Inflammatory macrophage (primary cell): ENCODE data around the gene SLC5A9.
"Not testable (repeated sequence)": the region's sequence is repeated elsewhere in the genome, so short reads cannot be mapped to it uniquely, and the experiment has no call there.

Experiments
- DNase-seq, 2 donors: peaks; one replicate each; pipeline ENCODE4 v3.0.0-alpha.2; 2020 to 2022

The SLC5A9 gene

GRCh38 chr1:48245106-48245505 lies 22.6 kb downstream of the SLC5A9 start:
- peak; percentile 82 to 87 for DNase-seq

- DNase-seq: peak; percentile 17 to 43
Measured at GRCh38 chr1:48246727-48247126, 24.2 kb downstream of the SLC5A9 start.

GRCh38 chr1:48248356-48248755 lies 25.8 kb downstream of the SLC5A9 start:
- DNase-seq: no peak

GRCh38 chr1:48249868-48250267 lies 27.4 kb downstream of the SLC5A9 start:
- DNase-seq: no peak

GRCh38 chr1:48250572-48250971 lies 28.1 kb downstream of the SLC5A9 start:
- DNase-seq: no peak

GRCh38 chr1:48251323-48251722 lies 28.8 kb downstream of the SLC5A9 start:
- DNase-seq: no peak

GRCh38 chr1:48251821-48252220 lies 29.3 kb downstream of the SLC5A9 start:
- DNase-seq: no peak

- DNase-seq: no peak
Measured at GRCh38 chr1:48254254-48254653, 31.7 kb downstream of the SLC5A9 start.

GRCh38 chr1:48258106-48258505 lies 35.6 kb downstream of the SLC5A9 start:
- no peak for DNase-seq

GRCh38 chr1:48261881-48262400 lies 39.4 kb downstream of the SLC5A9 start:
- no peak for DNase-seq

- no peak for DNase-seq
Measured at GRCh38 chr1:48263041-48263440, 40.5 kb downstream of the SLC5A9 start.

GRCh38 chr1:48266576-48266975 lies 44.1 kb downstream of the SLC5A9 start:
- no peak for DNase-seq

GRCh38 chr1:48277437-48277836 lies 54.9 kb downstream of the SLC5A9 start:
- DNase-seq: not testable (repeated sequence)

GRCh38 chr1:48282329-48282728 lies 59.8 kb downstream of the SLC5A9 start:
- DNase-seq: not testable (repeated sequence)

- not testable (repeated sequence) for DNase-seq
Measured at GRCh38 chr1:48284696-48285420, 62.3 kb downstream of the SLC5A9 start.

GRCh38 chr1:48285525-48285924 lies 63.0 kb downstream of the SLC5A9 start:
- DNase-seq: no peak

GRCh38 chr1:48291421-48291820 lies 68.9 kb downstream of the SLC5A9 start:
- DNase-seq: no peak

GRCh38 chr1:48292706-48293105 lies 70.2 kb downstream of the SLC5A9 start:
- no peak for DNase-seq

- not testable (repeated sequence) for DNase-seq
Measured at GRCh38 chr1:48294094-48294493, 71.6 kb downstream of the SLC5A9 start.

- no peak for DNase-seq
Measured at GRCh38 chr1:48294656-48295055, 72.1 kb downstream of the SLC5A9 start.
